Inflammatory macrophage treated with lipopolysaccharide for 4 hours (primary cell): ENCODE results near the gene ISOC2.
A peak's percentile ranks its signal among the peaks of the same experiment; 100 is the strongest.
"Not testable (repeated sequence)": the region's sequence is repeated elsewhere in the genome, so short reads cannot be mapped to it uniquely, and the experiment has no call there.

Experiments used
- DNase-seq: peaks from one replicate; pipeline ENCODE4 v3.0.0-alpha.2; 2020

ISOC2 gene

GRCh38 chr19:55461259-55461973 lies at the start of gene ISOC2:
ISOC2 (minus strand) TSS chr19:55461642; CDS start chr19:55456486, 5,156 bp downstream.
- peak; percentile 100 for DNase-seq

- no peak for DNase-seq
These were observed 46.7 kb upstream of the ISOC2 start for GRCh38 chr19:55508120-55508519.

GRCh38 chr19:55504981-55505380 lies 43.5 kb upstream of the ISOC2 start:
- no peak for DNase-seq

GRCh38 chr19:55504252-55504603 lies 42.8 kb upstream of the ISOC2 start:
- DNase-seq = no peak

GRCh38 chr19:55503502-55504251 lies 42.2 kb upstream of the ISOC2 start:
- peak; percentile 93 for DNase-seq

GRCh38 chr19:55503157-55503501 lies 41.7 kb upstream of the ISOC2 start:
- DNase-seq = no peak

- no peak for DNase-seq
These were observed 40.9 kb upstream of the ISOC2 start for GRCh38 chr19:55502197-55502952.

- DNase-seq = no peak
These were observed 39.0 kb upstream of the ISOC2 start for GRCh38 chr19:55500368-55500952.

- no peak for DNase-seq
These were observed 36.9 kb upstream of the ISOC2 start for GRCh38 chr19:55498246-55498840.

- no peak for DNase-seq
These were observed 36.3 kb upstream of the ISOC2 start for GRCh38 chr19:55497763-55498162.

GRCh38 chr19:55496820-55497219 lies 35.4 kb upstream of the ISOC2 start:
- DNase-seq = not testable (repeated sequence)

- no peak for DNase-seq
These were observed 34.4 kb upstream of the ISOC2 start for GRCh38 chr19:55495646-55496349.

- no peak for DNase-seq
These were observed 32.8 kb upstream of the ISOC2 start for GRCh38 chr19:55494172-55494761.

GRCh38 chr19:55493645-55494171 lies 32.3 kb upstream of the ISOC2 start:
- no peak for DNase-seq

- no peak for DNase-seq
These were observed 31.7 kb upstream of the ISOC2 start for GRCh38 chr19:55493052-55493644.

- no peak for DNase-seq
These were observed 31.0 kb upstream of the ISOC2 start for GRCh38 chr19:55492362-55492944.

GRCh38 chr19:55491546-55492360 lies 30.3 kb upstream of the ISOC2 start:
- DNase-seq = no peak

- no peak for DNase-seq
These were observed 29.3 kb upstream of the ISOC2 start for GRCh38 chr19:55490478-55491432.
